ENCODE measurements around the gene HOXD10.

HOXD10 gene

DNA sequence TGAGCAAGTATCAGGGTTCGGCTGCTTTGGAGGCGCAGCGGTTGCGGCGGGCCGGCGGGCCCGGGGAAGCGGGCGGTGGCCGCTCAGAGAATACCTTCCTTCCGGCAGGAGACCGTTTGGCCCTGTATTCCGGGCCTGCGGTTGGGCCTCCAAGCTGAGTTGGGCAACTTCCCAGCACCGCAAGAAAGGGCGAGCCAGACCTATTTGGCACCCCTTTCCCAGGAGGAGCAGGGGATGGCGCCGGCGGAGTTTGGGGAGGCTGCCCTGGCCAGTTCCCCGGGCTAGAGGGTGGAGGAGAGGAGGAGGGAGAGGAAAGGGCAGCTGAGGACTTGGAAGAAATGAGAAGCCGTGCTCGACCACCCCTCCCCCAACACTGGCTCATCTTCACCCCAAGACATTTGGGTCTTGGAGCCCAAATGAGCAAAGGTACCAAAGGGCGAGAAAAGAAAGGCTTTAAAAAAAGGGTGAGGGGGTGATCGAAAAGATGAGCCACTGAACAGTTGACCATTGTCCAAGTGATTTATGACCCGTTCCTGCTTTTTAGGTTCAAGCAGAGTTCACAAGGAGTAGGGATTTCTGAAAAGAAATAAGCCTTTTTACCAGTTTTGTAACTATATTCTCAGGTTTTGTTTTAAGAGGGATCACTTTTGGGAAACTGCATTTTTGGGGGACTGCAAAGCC lies 48.9 kb downstream of the HOXD10 start:
- DNase-seq, result no peak

DNA sequence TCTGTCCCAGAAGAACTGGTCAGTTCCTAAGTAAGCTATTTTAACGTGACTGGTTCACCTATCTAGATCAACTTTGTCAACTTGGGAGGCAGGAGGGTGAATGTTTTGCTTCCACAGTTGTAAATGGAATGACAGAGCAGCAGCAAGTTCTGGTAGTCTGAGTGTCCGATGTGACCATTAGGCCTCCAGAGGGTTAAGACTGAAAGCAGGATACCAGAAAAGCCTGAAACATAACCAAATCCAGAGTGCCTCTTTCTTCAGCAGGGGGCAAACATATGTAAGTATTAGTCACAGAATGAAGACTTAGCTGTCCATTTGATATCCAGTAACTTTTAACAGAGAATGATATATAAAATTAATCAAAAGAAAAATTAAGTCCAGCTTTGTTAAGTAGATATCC lies 49.7 kb downstream of the HOXD10 start:
- DNase-seq, result no peak

DNA sequence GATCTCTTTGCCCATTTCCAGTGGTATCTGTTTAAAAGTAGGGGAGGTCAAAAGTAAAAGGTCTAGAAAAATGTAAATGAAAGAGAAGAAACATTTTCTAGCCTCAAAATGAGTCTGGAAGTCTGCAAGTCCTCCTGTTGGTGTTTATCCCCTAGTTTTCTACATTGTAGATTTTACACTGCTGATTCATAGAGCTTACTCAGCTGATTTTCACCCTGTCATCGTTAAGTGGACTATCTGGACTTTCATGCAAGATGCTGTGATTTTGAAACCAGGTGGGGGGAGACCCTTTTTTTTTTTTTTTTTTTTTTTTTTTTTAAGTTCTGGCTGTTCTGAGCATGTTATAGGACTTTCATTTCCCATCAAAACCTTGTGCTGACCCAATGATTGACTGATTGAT lies 50.8 kb downstream of the HOXD10 start:
- no peak for DNase-seq

DNA sequence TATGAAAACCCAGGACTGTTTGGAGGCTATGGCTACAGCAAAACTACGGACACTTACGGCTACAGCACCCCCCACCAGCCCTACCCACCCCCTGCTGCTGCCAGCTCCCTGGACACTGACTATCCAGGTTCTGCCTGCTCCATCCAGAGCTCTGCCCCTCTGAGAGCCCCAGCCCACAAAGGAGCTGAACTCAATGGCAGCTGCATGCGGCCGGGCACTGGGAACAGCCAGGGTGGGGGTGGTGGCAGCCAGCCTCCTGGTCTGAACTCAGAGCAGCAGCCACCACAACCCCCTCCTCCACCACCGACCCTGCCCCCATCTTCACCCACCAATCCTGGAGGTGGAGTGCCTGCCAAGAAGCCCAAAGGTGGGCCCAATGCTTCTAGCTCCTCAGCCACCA lies 52.6 kb downstream of the HOXD10 start:
- no peak for DNase-seq
